RPMI8226 (cell line): ENCODE results near the gene BRSK2.

ENCODE experiments used
- DNase-seq: peaks from one replicate; pipeline ENCODE4 v3.0.0-alpha.2; 2015

The BRSK2 gene

GRCh38 chr11:1469911-1470680, 80.4 kb downstream of the BRSK2 start:
- no peak for DNase-seq

GRCh38 chr11:1470681-1471611, 81.2 kb downstream of the BRSK2 start:
- no peak for DNase-seq

- no peak for DNase-seq
These were observed 82.0 kb downstream of the BRSK2 start for GRCh38 chr11:1471736-1472135.

GRCh38 chr11:1472180-1473005, 82.7 kb downstream of the BRSK2 start:
- no peak for DNase-seq

GRCh38 chr11:1473011-1473628, 83.4 kb downstream of the BRSK2 start:
- DNase-seq = no peak

GRCh38 chr11:1473786-1474185, 84.1 kb downstream of the BRSK2 start:
- no peak for DNase-seq

GRCh38 chr11:1475841-1476240, 86.1 kb downstream of the BRSK2 start:
- no peak for DNase-seq

- DNase-seq = no peak
These were observed 87.4 kb downstream of the BRSK2 start for GRCh38 chr11:1476940-1477736.

- no peak for DNase-seq
These were observed 88.3 kb downstream of the BRSK2 start for GRCh38 chr11:1478011-1478410.

GRCh38 chr11:1478544-1478943, 88.8 kb downstream of the BRSK2 start:
- no peak for DNase-seq

- DNase-seq = no peak
These were observed 89.4 kb downstream of the BRSK2 start for GRCh38 chr11:1479006-1479677.

GRCh38 chr11:1479678-1480118, 90.0 kb downstream of the BRSK2 start:
- no peak for DNase-seq

- DNase-seq = no peak
These were observed 90.4 kb downstream of the BRSK2 start for GRCh38 chr11:1480191-1480554.

- DNase-seq = no peak
These were observed 91.1 kb downstream of the BRSK2 start for GRCh38 chr11:1480555-1481482.

- no peak for DNase-seq
These were observed 91.7 kb downstream of the BRSK2 start for GRCh38 chr11:1481483-1481825.

- no peak for DNase-seq
These were observed 92.2 kb downstream of the BRSK2 start for GRCh38 chr11:1481861-1482441.

GRCh38 chr11:1482581-1483444, 93.1 kb downstream of the BRSK2 start:
- DNase-seq = no peak

GRCh38 chr11:1483445-1483961, 93.8 kb downstream of the BRSK2 start:
- DNase-seq = no peak
